Large intestine (tissue), 3 donors: ENCODE measurements around the gene INTS3. TPM values are rescaled to one million over a fixed set of nuclear protein-coding genes. Genes with fewer than 3 reads are reported as not detected.
A peak's percentile ranks its signal among the peaks of the same experiment; 100 is the strongest.
"Not testable (repeated sequence)": the region's sequence is repeated elsewhere in the genome, so short reads cannot be mapped to it uniquely, and the experiment has no call there.

ENCODE experiments used
- DNase-seq, 2 donors: peaks; one replicate each; pipeline versions ENCODE4 v3.0.0 to v3.0.0-alpha.2; 2013
- H3K27ac ChIP-seq: one replicate; pipeline ENCODE4 v1.5.1; 2013; ENCODE audit warnings: low read length
- H3K27me3 ChIP-seq: 2 replicates; pipeline ENCODE4 v1.6.1; 2013; ENCODE audit warnings: low read length; ENCODE audit not compliant: control insufficient read depth, insufficient read depth
- H3K36me3 ChIP-seq: 2 replicates; pipeline ENCODE4 v1.6.1; 2013; ENCODE audit warnings: low read length; ENCODE audit not compliant: control insufficient read depth, insufficient read depth
- H3K4me1 ChIP-seq: one replicate; pipeline ENCODE4 v1.6.1; 2013; ENCODE audit warnings: low read length; ENCODE audit not compliant: control insufficient read depth, insufficient read depth
- H3K4me3 ChIP-seq: one replicate; pipeline ENCODE4 v1.5.1; 2013; ENCODE audit warnings: low read length
- H3K9me3 ChIP-seq: one replicate; pipeline ENCODE4 v1.6.1; 2013; ENCODE audit warnings: mild to moderate bottlenecking, low read depth, low read length, moderate library complexity; ENCODE audit not compliant: control insufficient read depth
- WGBS: methylation state at CpG from one replicate; pipeline ENCODE4 v1.1.5; 2013; ENCODE audit warnings: low lambda C conversion rate; ENCODE audit not compliant: insufficient coverage; 5-methylcytosine and 5-hydroxymethylcytosine counted together
- polyA plus RNA-seq: library from polyadenylated mRNA; unstranded; fragments of 120-200 nt; gene quantifications from one replicate; pipeline ENCODE4 v1.2.1, GENCODE V29; 2013

Gene INTS3
- polyA plus RNA-seq, 1 donor, result 62.3 TPM

- no peak for DNase-seq
- no CpG with 5 or more reads among the region's 22 CpGs for WGBS
- no peak overlapping the region for H3K27ac ChIP-seq
Measured at GRCh38 chr1:153778051-153778823, 50.4 kb downstream of the INTS3 start.

GRCh38 chr1:153778824-153779519 lies 51.1 kb downstream of the INTS3 start:
- no peak for DNase-seq
- Histone ChIP-seq H3K27ac (no peak overlapping the region), H3K4me3 (no peak overlapping the region), H3K36me3 (peaks cover 8% of the 10 kb centered on the region), H3K27me3 (no peaks in the 10 kb centered on the region), H3K9me3 (no peaks in the 10 kb centered on the region), H3K4me1 (peaks cover 20% of the 10 kb centered on the region)
- no CpG with 5 or more reads among the region's 18 CpGs for WGBS

More at GRCh38 chr1:153778051-153778823, 50.4 kb downstream of the INTS3 start:
- Histone ChIP-seq H3K36me3 (peaks cover 15% of the 10 kb centered on the region), H3K9me3 (no peaks in the 10 kb centered on the region), H3K4me3 (no peak overlapping the region), H3K27me3 (no peaks in the 10 kb centered on the region), H3K4me1 (peaks cover 20% of the 10 kb centered on the region)

GRCh38 chr1:153779781-153780541 lies 52.1 kb downstream of the INTS3 start:
- H3K4me3 ChIP-seq, result no peak overlapping the region
- peaks cover 14% of the 10 kb centered on the region for H3K4me1 ChIP-seq
- DNase-seq, result no peak
- no peaks in the 10 kb centered on the region for H3K9me3 ChIP-seq
- peaks cover 7% of the 10 kb centered on the region for H3K36me3 ChIP-seq
- H3K27me3 ChIP-seq, result no peaks in the 10 kb centered on the region
- no peak overlapping the region for H3K27ac ChIP-seq
- WGBS, result no CpG with 5 or more reads among the region's 17 CpGs

- H3K36me3 ChIP-seq, result peaks cover 7% of the 10 kb centered on the region
- peaks cover 14% of the 10 kb centered on the region for H3K4me1 ChIP-seq
- no peak for DNase-seq
- no peaks in the 10 kb centered on the region for H3K9me3 ChIP-seq
- H3K27me3 ChIP-seq, result no peaks in the 10 kb centered on the region
- no CpG with 5 or more reads among the region's 4 CpGs for WGBS
- H3K4me3 ChIP-seq, result no peak overlapping the region
- H3K27ac ChIP-seq, result no peak overlapping the region
Measured at GRCh38 chr1:153780551-153780950, 52.7 kb downstream of the INTS3 start.

GRCh38 chr1:153782648-153783047 lies 54.8 kb downstream of the INTS3 start:
- not testable (repeated sequence) for DNase-seq, H3K4me1 ChIP-seq, H3K36me3 ChIP-seq, H3K27me3 ChIP-seq, H3K9me3 ChIP-seq
- WGBS, result no CpG with 5 or more reads among the region's 8 CpGs
- peak overlapping the region; percentile 65 for H3K4me3 ChIP-seq
- peak overlapping the region; percentile 91 for H3K27ac ChIP-seq

- Histone ChIP-seq H3K27ac (peak overlapping the region; percentile 91), H3K4me1 (peaks cover 5% of the 10 kb centered on the region), H3K9me3 (no peaks in the 10 kb centered on the region), H3K4me3 (peak overlapping the region; percentile 65), H3K36me3 (peaks cover 7% of the 10 kb centered on the region), H3K27me3 (no peaks in the 10 kb centered on the region)
- WGBS, result no CpG with 5 or more reads among the region's 61 CpGs
- DNase-seq, result peak; percentile 93 to 96
Measured at GRCh38 chr1:153783233-153784190, 55.7 kb downstream of the INTS3 start.

- WGBS, result 88% methylated on average over 1 of the region's 4 CpGs
- peaks cover 4% of the 10 kb centered on the region for H3K27me3 ChIP-seq
- no peak for DNase-seq
- H3K27ac ChIP-seq, result no peak overlapping the region
- no peak overlapping the region for H3K4me3 ChIP-seq
- H3K4me1 ChIP-seq, result peaks cover 5% of the 10 kb centered on the region
- H3K36me3 ChIP-seq, result no peaks in the 10 kb centered on the region
- no peaks in the 10 kb centered on the region for H3K9me3 ChIP-seq
Measured at GRCh38 chr1:153786038-153786790, 58.4 kb downstream of the INTS3 start.

GRCh38 chr1:153789478-153790034 lies 61.7 kb downstream of the INTS3 start:
- H3K4me1 ChIP-seq, result peaks cover 2% of the 10 kb centered on the region
- 86% methylated on average over 4 of the region's 22 CpGs for WGBS
- peak overlapping the region; percentile 38 for H3K4me3 ChIP-seq
- no peaks in the 10 kb centered on the region for H3K9me3 ChIP-seq
- peaks cover 4% of the 10 kb centered on the region for H3K27me3 ChIP-seq
- peak overlapping the region; percentile 93 for H3K27ac ChIP-seq
- no peak for DNase-seq
- no peaks in the 10 kb centered on the region for H3K36me3 ChIP-seq
